GM19467 (cell line): Measurements from ENCODE around the gene CDC42EP1.
A peak's percentile ranks its signal among the peaks of the same experiment; 100 is the strongest.
"Not testable (repeated sequence)": the region's sequence is repeated elsewhere in the genome, so short reads cannot be mapped to it uniquely, and the experiment has no call there.

ENCODE experiments used
- ATAC-seq: cut with Tn5 transposase; IDR thresholded peaks from one replicate; pipeline ENCODE4 v1.9.1; 2021; ENCODE audit warnings: mild to moderate bottlenecking, moderate library complexity; ENCODE audit not compliant: unreplicated experiment

Gene CDC42EP1

DNA sequence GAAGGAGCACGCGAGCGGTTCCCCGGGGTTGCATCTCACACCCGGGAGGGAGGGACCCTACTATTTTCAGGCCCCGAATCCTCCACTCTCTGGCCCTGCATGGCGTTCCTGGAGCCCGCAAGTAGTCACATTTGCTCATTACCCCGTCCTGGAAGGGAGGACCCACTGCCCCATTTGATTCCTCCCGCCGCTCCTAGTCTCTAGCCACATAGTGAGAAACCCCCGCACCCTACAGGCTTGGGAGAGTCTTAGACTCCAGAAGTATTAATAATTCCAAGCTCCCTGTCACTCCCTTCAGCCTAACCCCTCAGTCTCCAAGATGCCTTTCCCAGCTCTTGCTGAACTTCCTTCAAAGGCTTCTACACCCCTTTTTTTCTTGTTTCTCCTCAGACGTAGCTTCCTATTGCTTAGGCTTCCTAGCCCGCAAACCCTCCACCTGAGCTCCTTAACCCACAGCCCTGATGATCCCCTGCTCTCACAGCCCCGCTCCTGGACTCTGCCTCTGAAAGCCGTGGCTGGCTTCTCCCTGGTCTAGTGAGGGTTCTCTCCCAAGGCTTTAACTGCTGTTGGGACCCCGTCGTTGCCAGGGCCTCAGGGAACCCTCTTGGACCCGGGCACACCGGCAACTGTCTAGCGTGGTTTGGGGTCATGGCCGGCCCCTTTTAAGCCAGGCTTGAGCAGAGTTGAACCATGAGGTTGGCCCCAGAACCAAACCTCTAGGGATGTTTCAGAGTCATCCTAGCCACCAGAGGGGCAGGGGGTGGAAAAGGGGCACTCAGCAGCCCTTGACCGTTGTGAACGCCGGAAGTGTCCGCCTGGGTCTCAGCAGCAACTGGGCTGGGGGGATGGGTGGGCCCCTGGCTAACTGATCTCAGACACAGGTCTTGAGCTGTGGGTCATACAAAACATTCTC, 49.2 kb downstream of the CDC42EP1 start:
- peak; percentile 0 for ATAC-seq

DNA sequence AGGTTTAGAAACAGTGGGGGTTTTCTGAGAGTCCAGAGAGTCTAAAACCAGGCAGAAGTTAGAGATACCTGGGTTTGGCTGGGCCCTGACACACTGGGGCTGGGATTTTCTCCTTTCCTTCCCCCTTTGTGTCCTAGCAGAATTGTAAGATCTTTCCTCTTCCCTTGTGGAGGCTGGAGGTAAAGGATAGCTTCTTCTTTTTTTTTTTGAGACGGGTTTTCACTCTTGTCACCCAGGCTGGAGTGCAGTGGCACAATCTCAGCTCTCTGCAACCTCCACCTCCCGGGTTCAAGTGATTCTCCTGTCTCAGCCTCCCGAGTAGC, 49.8 kb downstream of the CDC42EP1 start:
- ATAC-seq: not testable (repeated sequence)

DNA sequence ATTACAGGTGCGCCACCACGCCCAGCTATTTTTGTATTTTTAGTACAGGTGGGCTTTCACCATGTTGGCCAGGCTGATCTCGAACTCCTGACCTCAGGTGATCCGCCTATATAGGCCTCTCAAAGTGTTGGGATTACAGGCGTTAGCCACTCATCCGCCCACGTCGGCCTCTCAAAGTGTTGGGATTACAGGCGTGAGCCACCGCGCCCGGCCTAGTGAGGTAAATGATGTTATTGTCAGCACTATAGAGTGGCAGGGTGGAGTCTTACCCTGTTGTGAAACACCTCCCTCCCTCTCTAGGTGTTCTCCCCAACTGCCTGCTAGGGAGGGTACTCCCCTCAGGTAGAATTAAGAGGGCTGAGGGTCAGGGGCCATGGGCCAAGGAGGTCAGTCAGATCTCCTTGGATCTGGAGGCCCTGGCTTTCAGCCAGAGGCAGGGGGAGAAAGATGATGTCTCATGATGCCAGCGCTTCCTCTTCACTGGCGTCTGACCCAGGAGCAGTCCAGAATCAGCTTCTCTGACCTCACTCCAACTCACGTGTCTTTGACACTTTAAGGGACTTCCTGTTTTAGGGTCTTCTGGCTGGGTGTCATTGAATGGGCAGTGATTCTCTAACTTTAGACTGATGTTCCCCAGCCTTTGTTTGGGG, 50.3 kb downstream of the CDC42EP1 start:
- no peak for ATAC-seq

DNA sequence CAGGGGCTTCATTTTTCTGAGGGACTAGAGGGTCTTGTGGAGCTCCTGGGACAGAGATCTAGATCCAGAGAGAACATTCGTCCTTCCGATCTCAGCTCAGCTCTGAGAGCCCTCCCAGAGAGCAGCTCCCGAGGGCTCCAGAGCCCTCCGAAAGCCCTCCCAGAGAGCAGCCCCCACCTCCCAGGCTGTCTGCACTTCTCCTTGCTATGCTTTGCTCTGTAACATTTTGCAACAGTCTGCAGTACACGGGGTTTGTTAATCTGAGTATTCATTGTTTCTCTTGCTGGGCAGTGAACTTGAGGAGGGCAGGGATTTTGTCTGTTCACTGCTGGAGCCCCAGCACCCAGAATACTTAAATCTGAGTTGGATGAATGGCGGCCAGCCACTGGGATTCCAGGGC, 50.9 kb downstream of the CDC42EP1 start:
- ATAC-seq: no peak

DNA sequence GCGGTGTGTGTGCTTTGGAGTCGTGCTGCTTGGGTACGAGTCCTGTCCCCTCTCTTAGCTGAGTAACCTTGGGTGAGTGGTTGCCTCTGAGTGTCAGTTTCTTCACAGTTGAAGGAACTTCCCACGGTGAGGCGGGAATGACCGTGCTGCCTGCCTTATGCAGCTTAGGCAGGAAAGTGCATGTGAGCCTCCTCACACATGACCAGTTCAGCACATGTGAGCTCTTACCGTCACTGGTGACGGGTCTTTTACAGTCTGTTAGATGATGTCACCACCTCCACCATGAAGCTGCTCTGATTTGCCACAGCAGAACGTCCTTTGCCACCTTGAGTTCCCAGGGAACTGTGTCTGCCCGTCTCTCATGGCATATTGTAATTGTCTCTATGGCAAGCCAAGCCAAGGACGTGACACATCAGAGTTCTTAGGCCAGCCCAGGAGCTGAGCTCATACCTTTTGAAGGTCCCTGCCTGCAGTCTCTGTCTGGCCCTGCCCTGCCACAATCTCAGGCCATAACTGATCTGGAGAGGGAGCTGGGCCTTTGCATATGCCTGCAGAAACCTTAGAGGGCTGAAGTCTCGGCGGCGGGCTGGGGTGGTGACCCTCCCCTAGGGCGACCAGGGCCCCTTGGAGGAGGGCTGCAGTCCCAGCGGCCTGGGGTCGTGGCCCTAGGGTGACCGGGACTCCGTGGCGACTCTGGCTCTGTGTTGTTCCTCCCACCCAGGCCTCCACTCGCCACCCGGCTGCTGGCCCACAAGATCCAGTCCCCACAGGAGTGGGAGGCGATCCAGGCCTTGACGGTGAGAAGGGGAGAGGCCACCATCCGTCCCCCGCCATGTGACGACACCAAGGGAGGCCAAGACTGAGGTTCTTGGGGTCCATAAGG, 56.2 kb downstream of the CDC42EP1 start:
- no peak for ATAC-seq

DNA sequence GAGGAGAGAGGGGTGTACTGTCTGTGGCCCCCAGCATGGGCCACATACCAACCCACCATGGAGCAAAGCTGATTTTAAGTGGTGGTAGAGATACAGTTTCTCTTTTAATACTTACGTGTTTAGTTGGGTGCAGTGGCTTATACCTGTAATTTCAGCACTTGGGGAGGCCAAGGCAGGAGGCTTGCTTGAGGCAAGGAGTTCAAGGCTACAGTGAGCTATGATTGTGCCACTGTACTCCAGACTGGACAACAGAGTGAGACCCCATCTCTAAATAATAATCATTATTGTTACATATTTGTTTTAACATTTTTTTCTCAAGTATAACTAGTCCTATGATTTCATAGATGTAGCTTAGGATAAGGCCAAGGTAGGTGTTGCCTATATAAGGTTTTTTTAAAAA, 57.2 kb downstream of the CDC42EP1 start:
- no peak for ATAC-seq

DNA sequence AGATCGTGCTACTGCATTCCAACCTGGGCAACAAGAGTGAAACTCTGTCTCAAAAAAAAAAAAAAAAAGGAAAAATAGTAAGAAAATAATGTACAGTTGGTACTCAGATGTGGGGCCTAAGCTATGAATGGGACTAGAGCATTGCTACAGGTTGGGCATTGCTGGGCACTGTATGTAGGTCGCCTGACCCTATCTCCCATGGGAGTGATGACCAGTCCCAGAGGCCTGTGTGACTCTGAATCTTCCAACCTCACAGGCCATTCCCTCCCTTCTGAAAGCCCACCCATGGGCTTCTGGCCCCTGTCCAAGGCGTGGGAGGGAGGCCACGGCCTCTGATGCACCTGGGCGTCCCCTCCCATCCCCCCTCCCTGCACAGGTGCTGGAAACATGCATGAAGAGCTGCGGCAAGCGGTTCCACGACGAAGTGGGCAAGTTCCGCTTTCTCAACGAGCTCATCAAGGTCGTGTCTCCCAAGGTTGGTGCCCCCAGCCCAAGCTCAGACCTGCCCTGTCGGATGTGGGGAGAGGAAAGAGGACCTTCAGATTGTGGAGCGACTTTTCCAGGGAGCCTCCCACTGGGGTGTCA, 57.9 kb downstream of the CDC42EP1 start:
- no peak for ATAC-seq

DNA sequence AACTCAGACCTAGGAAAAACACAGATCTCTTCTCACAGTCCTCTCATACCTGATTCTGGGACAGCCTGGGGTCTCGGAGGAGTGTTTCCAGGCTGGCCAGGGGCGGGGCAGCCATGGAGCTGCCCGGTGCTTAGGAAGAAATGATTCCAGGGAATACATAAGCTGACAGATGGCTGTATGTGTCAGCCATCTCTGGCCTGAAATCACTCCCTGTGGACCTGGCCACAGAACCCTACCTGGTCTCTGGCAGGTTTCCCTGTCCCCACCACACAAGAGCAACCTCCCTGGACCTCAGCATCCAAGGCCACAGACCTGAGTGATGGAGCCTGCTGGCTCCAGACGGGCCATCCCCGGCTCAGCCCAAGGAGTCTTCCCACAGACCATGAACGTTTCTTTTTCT, 58.4 kb downstream of the CDC42EP1 start:
- ATAC-seq: no peak
